A172 (cell line): ENCODE results near the gene PPP2R5E. TPM values are rescaled to one million over a fixed set of nuclear protein-coding genes. Genes with fewer than 3 reads are reported as not detected.
"Not testable (repeated sequence)": the region's sequence is repeated elsewhere in the genome, so short reads cannot be mapped to it uniquely, and the experiment has no call there.

ENCODE experiments used
- DNase-seq: peaks from one replicate; pipeline ENCODE4 v3.0.0-alpha.2; 2015; ENCODE audit warnings: low spot score
- total RNA-seq: library from RNA; depleted of rRNA; stranded (reverse); fragments of >200 nt; shearing (Covaris generic); gene quantifications from 2 replicates; pipeline ENCODE4 v1.2.3, GENCODE V29; 2014; rRNA removed

PPP2R5E gene
- total RNA-seq: 11.7 and 12.6 TPM in 2 replicates

DNA sequence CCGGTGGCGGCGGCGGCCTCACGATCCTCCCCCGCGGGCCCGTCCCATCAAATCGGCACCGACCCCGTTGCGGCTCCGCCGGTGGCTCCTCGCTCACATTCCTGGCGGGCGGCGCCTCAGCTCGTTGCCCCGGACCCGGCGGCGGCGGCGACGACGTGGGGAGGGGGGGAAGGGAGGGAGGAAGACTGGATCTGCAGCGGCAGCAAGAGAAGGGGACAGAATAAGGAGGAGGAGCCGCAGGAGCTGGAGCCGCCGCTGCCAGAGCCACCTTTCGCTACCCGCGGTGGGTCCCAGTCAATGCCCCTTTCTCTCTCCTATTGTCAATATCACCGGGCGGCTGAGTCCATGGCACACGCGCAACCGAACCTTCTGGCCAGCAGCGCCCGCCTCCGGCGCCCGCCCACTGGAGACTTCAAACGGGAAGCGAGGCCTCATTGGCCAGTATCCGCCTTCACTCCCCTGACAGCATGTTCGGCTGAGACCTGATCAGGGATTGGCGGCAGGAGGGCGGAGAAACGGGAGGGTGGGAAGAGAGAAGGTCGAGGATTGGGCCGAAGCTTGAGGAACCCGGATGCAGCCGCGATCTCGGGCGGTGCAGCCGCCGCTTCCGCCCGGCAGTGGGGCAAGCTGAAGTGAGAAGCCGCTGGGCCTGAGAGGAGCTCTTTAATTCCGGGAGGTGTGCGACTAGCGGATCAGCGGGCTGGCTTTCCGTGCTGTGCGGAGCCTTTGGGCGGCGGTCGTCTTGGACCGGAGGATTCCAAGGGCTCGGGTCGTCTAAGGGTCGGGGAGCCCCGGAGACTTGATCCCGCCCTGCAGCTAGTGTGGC lies at the start of gene PPP2R5E:
PPP2R5E (minus strand) TSS at position 378 of the 826 bp plus-strand sequence. CDS start 3,692 bp downstream, outside the sequence.
- DNase-seq: peak; percentile 90

DNA sequence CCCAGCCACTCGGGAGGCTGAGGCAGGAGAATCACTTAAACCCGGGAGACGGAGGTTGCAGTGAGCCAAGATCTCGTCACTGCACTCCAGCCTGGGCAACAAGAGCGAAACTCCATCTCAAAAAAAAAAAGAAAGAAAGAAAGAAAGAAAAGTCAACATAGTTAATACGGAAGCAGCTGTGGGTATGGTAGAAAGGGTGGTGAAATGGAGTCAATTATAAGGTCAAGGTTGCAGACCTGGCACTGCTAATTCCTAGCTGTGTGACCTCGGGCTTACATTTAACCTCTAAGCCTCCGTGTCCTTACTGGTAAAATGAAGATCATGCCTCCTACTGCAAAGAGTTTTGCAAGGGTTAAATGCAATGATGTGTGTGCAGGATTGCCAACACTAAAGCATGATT lies 39.9 kb upstream of the PPP2R5E start:
- not testable (repeated sequence) for DNase-seq

- no peak for DNase-seq
Observed at GRCh38 chr14:63581491-63581890, 38.3 kb upstream of the PPP2R5E start.

DNA sequence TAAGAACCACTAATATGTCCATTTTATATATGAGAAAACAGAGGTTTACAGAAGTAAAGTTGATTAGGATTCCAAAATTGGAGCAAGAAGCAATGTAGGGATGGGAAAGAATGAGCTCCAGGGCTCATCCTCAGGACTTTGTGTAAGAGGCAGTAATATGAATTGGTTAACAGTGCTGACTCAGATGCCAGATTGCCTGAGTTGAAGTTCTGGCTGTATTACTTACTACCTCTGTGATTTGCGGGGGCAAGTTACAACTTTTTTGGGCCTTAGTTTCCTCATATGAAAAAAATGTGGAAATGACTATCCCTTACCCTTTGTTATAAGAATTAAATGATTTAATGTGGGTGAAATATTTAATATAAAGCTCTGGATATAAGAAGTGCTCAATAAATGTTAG lies 35.1 kb upstream of the PPP2R5E start:
- no peak for DNase-seq

- DNase-seq: peak; percentile 38
Observed at GRCh38 chr14:63573581-63573980, 30.4 kb upstream of the PPP2R5E start.

- DNase-seq: no peak
Observed at GRCh38 chr14:63565448-63565847, 22.3 kb upstream of the PPP2R5E start.

DNA sequence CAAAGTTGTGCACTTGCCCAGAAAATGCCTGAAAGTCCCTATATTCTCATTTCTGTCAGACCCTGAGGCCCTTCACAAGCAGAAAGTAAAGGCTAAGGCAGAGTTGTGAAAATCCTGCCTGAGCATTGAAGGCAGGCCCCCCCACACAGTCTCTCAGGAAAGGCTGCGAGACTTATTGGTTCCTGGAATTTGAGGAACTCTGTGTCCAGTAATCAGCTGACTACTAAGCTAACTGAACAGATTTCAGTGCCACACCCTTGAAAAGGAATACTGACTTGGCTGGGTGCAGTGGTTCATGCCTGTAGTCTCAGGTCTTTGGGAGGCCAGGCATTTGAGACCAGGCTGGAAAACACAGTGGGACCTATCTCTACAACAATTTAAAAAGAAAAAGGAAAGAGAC lies 21.1 kb upstream of the PPP2R5E start:
- DNase-seq: peak; percentile 35

DNA sequence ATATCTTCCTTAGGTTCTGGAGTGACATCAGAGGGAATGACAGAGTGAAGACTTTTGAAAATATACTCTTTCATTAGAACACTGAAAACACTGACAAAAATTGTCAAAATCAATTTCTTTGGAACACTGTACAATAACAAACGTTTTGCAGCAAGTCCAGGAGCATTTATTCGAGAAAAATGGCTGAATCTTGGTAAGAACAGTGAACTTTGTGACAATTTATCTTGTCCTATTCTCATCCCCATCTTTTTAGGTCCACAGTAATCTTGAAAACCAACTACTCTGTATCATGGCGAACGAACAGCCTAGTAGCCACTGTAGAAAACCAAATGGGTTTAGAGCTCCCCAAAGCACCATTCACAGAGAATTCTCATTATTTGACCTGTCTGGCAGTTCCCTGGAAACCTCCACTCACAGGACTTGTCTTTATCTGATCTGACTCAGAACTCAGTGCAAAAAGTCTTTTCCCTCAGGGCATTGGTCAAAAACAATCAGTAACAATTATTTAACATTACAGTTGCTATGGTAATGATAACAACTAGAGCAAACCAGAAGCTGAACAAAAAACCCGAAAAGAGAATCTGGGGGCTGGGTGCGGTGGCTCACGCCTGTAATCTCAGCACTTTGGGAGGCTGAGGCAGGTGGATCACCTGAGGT lies 20.3 kb upstream of the PPP2R5E start:
- peak; percentile 31 for DNase-seq

DNA sequence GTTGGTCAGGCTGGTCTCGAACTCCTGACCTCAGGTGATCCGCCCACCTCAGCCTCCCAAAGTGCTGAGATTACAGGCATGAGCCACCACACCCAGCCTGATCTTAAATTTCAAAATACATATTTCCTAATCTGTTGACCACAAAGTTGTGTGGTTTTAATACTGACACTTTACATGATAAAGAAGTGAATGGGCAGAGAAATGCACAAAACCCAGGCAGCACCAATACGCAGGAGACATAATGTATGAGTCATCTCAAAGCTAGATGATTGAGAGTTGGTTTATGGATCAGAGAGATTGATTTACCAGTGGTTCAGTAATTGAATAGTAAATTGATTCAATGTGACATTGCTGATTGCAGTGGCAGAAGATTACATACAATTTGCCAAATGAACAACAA lies 19.2 kb upstream of the PPP2R5E start:
- no peak for DNase-seq

- no peak for DNase-seq
Observed at GRCh38 chr14:63555572-63555971, 12.4 kb upstream of the PPP2R5E start.

DNA sequence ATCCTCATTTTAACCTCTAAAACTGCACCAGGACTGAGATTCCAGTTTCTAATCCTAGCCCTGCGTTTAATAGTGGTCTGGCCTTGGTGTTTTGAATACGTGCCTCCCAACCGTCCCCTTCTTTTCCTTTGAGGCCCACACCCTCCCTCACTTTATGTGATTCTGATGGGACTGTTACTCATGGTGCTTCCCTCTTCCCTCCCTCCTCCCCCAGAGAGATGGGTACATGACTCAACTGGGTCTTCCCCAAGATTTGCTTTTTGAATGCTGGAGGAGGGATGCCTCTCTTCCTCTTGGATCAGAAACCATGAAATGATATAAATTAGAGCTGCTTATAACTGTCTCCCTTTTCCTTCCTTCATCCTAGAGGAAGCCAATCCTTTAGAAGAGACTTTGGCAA lies 8.2 kb upstream of the PPP2R5E start:
- DNase-seq: peak; percentile 26

DNA sequence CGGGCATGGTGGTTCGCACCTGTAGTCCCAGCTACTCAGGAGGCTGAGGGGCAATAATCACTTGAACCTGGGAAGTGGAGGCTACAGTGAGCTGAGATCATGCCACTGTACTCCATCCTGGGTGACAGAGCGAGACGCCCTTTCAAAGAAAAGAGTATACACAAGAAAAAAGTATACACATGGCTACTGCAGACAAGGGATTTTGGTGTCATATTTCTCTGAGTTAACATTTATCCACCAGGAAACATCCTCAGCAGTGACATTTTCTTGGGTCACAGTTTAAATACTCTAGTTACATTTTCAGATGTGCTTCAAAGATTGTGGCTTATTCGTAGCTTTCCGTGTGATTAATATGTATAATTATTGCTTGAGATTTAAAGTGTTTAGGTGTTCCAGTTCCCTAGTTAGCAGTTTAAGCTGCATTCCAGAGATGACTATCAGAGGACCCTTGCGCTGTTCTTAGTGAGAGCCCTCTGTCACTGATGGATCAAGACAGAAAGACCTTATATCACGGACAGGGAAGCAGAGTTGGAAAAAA lies 4.7 kb upstream of the PPP2R5E start:
- DNase-seq: no peak

GRCh38 chr14:63545431-63545830 lies 2.3 kb upstream of the PPP2R5E start:
- DNase-seq: no peak

GRCh38 chr14:63544591-63545299 lies 1.6 kb upstream of the PPP2R5E start:
- DNase-seq: no peak

DNA sequence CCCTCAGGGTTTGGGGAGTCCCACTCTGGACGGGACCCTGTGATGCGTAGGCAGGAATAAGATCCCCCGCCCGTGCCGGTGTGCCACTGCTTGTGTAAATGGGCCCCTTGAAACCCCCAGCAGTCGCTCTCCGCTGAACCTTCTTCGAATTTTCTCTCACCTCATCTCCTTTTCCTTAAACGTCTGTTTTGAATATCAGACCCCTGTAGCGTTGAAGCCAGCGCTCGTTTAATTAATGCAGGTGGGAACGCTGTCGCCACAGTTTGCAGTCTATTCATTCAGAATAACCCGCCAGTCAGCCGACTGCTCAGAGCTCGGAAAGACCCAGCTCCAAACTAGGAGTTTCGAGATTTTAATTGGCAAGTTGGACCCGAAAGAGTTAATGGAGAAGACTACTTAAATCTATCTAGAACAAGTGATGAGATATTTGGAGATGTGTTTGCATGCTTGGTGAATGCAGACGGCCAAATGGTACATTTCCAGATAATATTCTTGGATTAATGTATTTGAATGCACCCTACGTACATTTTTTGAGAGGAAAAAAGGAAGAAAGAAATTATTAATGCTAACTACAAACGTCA lies 739 bp upstream of the PPP2R5E start:
- DNase-seq: no peak

GRCh38 chr14:63542231-63542999 lies 762 bp downstream of the PPP2R5E start:
- DNase-seq: peak; percentile 5

GRCh38 chr14:63535918-63536317 lies 7.3 kb downstream of the PPP2R5E start:
- DNase-seq: no peak

- no peak for DNase-seq
Observed at GRCh38 chr14:63533474-63533873, 9.7 kb downstream of the PPP2R5E start.

GRCh38 chr14:63524537-63525155 lies 18.5 kb downstream of the PPP2R5E start:
- no peak for DNase-seq

DNA sequence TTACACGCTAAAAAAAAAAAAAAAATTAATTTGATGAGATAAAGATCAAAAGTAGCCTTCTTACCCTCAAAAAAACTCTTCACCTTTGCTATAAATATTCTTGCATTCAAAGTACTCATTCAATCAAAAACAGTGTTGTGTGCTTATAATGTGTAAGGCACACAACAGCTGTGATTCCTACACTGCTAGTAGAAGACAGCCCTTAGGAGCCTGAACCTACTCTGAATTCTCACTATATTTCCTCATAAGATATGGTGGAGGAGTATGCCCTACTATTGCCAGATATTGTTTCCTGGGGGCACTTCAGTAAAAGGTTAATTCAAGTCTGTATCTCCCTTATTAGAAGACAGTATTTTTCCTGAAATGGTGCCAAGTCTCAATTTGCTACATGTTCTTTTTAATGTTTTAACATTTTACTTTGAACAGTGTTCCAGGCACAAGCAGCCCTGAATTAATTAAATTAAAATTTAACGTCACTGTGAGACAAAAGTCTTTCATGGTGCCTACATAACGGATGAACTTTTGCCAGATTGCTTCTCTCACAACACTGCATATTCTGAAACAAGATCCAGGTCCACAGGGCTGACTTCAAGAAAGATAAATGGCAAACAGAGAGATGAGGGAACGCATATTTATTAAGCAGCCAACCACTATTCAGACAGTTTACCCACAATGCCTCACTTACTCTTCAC lies 19.3 kb downstream of the PPP2R5E start:
- no peak for DNase-seq
